MV-4-11 (cell line): ENCODE data around the gene NCKAP5.
"Not testable (repeated sequence)": the region's sequence is repeated elsewhere in the genome, so short reads cannot be mapped to it uniquely, and the experiment has no call there.

Source experiments
- DNase-seq: peaks from one replicate; lab custom pipeline; 2025; lab: John Stamatoyannopoulos, UW

Gene NCKAP5

DNA sequence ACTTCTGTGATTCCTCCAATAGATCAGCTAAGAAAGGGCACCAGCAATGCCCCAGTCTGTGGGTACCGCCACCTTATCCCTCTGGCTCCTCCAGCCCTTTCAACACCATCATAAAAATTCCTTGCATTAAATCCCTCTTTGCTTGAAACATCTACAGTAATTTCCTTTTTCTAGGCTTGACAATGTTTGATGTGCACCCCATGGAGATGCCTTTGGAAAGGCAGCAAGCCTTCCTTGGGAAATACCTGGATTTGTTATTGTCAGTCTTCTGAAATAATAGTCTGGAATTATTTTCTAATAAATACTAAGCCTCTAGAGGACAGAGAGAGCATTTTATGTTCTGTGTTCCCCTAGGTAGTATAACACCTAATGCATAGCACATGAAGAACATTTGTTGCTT, 46.1 kb downstream of the NCKAP5 start:
- no peak for DNase-seq

DNA sequence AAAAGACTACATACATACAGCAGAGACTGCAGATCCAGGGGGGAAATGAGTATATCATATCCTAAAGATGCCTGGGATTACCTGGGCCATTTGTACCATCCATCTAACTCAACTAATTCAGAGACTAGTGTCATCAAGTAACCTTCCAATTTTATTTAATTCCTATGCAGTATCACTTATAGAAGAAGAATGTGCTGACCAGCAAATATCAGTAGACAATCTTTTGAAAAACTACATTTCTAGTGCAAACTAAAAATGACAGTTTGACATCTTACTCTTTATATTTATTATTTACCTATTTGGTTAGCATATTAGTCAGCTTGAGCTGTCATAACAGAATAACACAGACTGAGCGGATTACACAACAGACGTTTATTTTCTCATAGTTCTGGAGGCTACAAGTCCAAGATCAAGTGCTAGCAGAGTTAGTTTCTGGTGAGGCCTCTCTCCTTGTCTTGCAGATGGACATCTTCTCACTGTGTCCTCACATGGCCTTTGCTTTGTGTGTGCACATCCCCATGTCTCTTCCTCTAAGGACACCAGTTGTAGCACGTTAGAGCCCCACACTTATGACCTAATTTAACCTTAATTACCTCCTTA, 47.0 kb downstream of the NCKAP5 start:
- no peak for DNase-seq

DNA sequence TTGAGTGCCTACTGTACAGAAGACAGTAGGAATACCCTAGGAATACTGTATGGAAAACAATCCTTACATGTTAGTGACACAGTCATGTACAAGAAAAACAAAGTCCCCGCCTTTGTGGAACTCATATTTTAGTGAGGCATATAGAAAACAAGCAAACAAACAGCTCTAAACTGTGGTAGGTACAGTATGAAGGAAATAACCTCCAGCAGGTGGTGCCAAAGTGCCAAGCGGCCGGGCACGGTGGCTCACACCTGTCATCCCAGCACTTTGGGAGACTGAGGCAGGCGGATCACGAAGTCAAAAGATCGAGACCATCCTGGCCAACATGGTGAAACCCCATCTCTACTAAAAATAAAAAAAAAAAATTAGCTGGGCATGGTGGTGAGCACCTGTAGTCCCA, 48.6 kb downstream of the NCKAP5 start:
- not testable (repeated sequence) for DNase-seq

DNA sequence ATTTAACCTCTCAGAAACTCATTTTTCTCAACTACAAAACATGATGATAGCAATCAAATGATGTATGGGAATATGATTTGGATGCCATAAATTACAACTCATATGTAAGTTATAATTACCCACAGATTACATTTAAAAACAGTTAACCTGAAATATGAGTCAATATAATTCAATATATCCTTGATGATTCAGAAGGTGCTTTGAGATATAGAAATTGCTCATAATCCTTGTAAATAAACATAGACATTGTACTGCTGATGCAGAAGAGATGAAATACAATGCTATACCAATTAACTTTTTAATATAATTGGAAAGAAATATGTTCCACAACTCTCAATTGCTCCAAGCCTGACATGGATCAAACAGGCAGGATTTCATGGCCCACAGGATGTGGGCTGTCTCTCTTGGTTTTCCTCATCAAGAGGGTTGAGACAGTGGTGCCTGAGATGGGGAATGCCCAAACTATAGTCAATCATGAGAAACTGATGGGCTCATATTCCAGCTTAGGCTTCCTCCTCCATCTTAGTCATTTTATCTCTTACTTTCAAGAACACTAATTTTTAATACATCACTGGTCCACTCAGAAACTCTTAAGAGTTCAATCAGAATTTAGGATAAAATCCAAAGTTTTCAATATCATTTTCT, 49.4 kb downstream of the NCKAP5 start:
- DNase-seq = no peak

GRCh38 chr2:133517876-133518275, 50.4 kb downstream of the NCKAP5 start:
- no peak for DNase-seq

DNA sequence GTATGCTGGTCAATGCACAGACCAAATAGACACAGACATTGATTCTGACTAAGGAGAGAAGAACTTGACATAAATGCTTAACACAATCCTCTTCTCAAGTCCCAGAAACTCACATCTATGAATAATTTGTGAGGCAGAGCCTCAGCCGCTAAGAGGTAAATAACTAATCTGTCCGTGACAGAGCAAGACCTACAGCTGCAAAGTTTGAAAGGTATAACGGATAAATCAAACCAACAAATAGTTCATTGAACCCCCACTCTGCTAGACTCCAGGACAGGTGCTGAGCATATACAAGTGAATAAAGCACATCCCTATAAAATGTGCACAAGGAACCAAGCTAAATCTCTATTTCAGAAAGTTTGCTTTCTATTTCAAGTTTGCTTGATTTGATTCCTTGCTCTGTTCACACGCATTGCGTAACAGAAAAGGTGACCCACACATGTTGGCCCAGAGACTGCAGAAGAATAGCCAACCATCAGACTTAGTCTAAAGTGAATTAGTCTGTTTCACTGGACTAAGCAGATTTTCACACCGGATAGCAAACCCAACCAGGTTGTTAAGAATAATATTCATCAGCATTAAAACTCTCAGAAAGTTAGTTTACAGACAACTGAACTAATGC, 51.7 kb downstream of the NCKAP5 start:
- DNase-seq = no peak

DNA sequence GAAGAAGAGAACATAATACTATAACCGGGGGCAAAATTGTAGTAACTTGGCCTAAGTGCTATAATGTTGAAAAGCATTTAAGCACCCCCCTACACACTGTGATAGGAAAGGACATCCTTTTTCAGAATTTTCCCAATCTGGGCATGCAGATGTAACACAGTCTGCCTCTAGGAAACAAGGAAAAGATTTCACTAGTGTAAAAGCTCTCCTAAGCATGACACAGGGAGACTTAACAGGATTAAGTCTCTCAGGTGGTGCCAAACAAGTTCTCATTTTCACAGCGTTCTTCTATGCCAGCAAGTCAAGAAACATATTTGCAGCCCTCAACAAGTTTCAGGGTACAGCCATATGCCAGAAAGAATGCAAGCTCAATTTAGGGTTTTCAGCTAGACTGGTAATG, 53.0 kb downstream of the NCKAP5 start:
- DNase-seq = no peak

GRCh38 chr2:133513893-133514292, 54.4 kb downstream of the NCKAP5 start:
- DNase-seq = no peak

GRCh38 chr2:133512121-133512520, 56.1 kb downstream of the NCKAP5 start:
- DNase-seq = no peak

DNA sequence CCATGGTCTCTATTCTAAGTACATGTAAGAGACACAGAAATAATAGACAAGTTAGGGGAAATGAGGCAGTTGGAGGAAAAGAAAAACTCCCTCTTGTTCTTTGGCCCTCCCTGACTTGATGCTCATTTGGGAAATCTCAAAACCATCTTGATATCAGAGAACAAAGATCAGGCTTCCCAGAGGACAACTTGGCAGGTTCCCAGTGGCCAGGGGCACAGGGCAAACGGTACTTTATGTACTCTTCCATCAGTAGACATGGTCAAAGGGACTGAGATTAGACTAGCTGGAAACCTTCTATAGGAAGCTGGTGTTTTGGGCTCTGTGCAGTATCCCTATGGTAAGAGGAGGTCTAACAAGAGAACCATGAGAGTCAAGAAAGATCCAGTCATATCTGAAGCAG, 56.6 kb downstream of the NCKAP5 start:
- no peak for DNase-seq

DNA sequence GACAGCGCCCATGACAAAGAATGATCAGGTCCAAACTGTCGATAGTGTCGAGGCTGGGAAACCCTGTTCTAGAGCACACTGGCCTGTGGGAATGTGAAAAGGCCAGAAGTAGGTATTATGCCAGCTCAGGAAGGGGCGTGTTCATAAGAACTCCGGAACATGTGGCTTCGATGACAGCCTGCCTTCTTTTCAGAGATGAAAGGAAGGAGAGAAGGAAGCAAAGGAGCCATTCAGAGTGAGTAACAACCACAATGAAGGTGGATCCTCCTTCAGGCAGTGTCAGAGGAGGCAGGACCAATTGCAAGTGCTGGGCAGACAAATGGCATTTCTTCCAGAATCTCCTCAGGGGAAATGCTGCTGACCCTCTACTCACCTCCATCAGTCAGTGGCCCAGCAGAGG, 58.5 kb downstream of the NCKAP5 start:
- no peak for DNase-seq

- no peak for DNase-seq
These were observed 59.6 kb downstream of the NCKAP5 start for GRCh38 chr2:133508546-133509165.

GRCh38 chr2:133506996-133507395, 61.3 kb downstream of the NCKAP5 start:
- DNase-seq = no peak

GRCh38 chr2:133504566-133505505, 63.4 kb downstream of the NCKAP5 start:
- no peak for DNase-seq

DNA sequence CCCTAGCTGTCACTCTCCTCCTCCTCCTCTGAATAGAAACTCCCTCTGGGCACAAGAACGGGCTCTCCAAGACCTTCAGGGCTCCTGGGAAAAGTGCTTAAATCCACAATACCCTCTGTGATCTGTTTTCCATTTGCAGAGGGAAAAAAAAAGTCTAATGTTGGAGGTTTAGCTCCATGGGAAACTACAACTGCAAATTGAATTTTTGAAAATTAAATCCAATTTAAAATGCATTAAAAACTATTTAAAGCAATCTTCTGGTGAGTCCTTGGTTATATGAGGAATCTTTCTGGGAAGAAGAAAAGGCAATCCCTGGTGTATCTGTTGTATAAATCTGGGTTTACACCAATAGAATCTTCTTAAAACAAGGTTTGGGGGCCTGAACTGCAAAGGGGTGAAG, 64.3 kb downstream of the NCKAP5 start:
- DNase-seq = no peak

- no peak for DNase-seq
These were observed 64.9 kb downstream of the NCKAP5 start for GRCh38 chr2:133503323-133503722.

GRCh38 chr2:133502678-133503077, 65.6 kb downstream of the NCKAP5 start:
- no peak for DNase-seq

DNA sequence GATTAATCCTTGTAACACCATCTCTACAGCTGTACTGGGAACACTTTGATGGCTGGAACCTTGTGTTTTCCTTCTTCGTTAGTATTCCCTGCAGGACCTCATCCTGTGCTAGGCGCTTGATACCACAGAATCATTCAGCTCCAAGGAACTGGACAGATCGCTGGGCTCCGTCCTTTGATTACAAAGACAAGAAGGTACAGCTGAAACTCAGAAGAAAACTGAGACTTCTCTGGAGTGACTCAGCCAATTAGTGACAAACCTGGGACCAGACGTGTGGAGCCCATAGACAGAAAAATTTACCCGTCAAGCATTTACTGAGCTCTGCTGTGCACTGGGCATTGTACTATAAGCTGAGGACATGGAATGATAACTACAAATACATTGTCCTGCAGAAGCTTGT, 67.3 kb downstream of the NCKAP5 start:
- DNase-seq = no peak

DNA sequence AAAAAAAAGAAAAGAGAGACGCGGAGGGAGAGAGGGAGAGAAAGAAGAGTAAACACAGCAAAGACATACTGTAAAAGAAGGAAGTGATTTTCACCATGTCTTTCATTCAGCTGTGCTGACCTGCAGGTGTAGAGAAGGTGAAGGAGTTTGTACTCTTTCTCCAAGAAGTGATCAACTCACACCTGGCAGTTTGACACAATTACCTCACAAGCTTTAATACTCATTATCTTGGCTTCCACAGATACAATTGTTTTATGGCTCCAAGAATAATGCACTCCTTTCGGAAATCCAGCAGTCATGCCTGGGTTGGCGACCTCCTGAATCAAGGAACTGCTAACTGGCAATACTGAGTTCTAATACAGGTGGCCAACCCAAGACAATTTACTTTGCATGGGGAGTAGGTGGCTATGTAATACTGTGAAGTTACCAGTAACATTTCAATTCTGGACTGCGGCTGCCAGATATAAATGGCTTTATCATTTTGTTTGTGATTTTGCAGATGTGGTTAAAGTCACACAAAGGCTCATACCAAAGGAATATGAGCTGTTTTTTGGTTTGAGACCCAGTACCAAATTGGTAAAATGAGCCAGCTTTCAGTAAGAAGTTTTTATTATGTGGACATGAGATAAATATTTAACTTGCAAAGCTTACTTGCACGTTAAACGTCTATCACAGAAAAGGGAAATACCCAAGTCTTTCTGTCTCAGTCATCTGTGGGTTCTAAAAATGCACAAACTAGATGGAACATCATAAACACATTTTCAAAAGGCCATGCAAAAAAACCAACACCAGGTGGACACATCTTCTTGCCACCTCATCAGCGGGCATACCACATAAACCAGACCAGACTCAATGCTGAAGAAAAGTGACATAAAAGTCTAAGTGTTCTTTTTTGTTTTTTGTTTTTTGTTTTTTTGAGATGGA, 69.3 kb downstream of the NCKAP5 start:
- no peak for DNase-seq

DNA sequence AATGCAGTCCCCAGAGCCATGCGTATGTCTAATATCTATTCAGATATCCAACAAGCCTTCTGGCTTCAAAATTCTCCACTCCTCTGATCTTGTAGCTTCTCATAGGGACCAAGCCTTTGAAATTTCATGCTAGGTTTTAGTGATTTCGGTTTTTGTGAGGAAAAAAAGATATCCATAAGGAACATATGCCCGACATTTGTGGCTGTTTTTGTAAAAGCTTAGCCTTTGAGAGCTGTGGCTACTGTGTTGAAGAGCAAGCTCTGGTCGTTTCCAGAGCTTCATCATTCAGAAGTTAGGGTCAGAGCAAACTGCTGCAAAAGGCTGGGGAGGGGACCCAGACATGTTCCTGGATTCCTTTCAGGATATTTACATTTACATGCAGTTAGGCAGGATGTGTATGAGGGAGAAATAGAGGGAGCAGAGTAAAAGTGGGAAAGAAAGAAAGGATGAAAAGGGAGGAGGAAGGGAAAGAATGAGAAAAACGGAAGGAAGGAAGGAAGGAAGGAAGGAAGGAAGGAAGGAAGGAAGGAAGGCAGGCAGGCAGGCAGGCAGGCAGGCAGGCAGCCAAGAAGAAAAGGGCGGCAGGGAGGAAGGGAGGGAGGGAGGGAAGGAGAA, 70.2 kb downstream of the NCKAP5 start:
- DNase-seq = no peak
